Measurements from ENCODE around the gene MGAT4B. TPM values are rescaled to one million over a fixed set of nuclear protein-coding genes. Genes with fewer than 3 reads are reported as not detected.

The MGAT4B gene
- total RNA-seq, 1 experiment from 2014 or later = 185 TPM

DNA sequence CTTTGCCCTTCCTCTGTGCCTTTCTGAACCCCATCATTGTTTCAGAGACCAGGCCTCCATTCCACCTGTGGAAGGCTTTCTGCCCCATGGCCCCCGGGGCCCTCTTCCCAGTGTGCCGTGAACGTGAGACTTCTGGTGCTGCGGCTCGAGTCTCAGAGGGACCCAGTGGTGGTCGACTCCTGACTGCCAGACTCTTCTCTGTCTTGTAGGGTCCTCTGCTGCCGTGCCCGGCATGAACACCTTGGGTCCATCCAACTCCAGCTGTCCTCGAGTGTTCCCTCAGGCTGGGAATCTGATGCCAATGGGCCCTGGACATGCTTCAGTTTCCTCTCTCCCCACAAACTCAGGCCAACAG, 33.0 kb downstream of the MGAT4B start:
- no peak for DNase-seq (ENCODE audit: low read depth)

DNA sequence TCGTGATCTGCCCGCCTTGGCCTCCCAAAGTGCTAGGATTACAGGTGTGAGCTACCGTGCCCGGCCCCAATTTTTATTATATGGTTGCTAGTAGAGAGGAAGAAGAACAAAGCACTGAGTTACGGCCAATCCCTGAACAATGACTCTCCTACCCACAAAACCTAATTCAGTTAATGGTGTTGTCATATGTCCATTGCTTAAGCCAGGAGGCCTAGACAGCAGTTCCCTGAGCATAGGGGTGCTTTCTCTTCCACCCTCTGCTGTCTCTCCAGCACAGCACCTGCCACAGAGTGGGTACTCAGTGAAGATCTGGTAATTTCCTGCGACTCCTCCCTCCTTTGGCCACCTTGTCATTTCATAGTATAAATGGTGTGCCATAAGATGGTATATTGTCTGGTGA, 34.3 kb downstream of the MGAT4B start:
- no peak for DNase-seq (ENCODE audit: low read depth)

DNA sequence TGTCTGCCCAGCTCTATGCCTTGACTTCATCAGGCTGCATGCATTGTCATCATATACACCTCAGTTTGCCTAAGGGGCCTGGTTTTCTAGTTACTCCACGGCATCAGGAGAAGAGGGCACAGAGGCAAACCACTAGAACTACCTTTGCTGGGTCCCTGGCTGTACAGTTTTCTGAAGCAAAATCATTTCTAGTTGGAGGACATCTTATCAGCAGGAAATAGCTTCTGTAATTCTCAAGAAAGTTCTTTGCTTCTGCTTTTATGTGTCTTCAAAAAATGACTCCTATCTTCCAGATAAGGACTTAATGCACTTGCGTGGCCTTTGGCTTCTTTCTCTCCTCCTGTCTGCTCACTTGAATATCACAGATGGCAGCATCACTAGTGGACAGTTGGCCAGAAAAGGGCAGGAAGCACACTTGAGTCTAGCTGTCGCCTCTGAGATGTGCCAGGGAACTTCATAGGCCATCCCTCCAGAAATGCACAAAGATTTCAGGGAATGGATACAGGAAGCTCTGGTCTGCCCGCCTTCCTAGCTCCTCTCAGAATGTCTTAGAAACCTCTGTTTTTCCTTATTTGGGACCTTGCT, 35.3 kb downstream of the MGAT4B start:
- no peak for DNase-seq (ENCODE audit: low read depth)

DNA sequence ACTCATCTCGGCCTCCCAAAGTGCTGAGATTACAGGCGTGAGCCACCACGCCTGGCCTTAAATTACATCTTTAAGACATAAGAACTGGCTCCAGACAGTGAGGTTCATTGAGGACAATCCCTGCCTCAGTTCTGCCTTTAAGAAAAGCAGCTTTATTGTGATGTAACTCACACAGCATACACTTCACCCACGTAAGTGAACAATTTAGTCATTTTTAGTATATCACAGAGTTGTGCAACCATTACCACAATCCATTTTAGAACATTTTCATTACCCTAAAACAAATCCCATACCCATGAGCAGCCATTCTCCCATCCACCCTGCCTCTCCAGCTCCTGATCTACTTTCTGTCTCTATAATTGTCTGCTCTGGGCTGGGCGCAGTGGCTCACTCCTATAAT, 36.9 kb downstream of the MGAT4B start:
- no peak for DNase-seq (ENCODE audit: low read depth)

DNA sequence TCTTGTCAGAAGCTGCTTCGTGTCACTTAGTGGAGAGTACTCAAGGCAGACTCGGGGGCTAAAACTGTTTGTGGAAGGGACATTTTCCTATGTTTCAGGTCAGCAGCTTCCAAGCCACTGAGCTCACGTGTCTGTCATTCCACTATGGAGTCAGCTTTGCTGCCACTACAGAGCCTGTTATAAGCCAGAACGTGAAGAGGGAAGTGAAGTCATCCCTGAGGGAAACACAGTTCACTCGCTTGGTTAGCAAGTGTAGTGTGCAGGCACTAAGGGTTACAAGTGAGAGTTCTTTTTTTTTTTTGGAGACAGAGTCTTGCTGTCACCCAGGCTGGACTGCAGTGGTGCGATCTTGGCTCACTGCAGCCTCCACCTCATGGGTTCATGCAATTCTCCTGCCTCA, 37.4 kb downstream of the MGAT4B start:
- DNase-seq (ENCODE audit: low read depth) = no peak

DNA sequence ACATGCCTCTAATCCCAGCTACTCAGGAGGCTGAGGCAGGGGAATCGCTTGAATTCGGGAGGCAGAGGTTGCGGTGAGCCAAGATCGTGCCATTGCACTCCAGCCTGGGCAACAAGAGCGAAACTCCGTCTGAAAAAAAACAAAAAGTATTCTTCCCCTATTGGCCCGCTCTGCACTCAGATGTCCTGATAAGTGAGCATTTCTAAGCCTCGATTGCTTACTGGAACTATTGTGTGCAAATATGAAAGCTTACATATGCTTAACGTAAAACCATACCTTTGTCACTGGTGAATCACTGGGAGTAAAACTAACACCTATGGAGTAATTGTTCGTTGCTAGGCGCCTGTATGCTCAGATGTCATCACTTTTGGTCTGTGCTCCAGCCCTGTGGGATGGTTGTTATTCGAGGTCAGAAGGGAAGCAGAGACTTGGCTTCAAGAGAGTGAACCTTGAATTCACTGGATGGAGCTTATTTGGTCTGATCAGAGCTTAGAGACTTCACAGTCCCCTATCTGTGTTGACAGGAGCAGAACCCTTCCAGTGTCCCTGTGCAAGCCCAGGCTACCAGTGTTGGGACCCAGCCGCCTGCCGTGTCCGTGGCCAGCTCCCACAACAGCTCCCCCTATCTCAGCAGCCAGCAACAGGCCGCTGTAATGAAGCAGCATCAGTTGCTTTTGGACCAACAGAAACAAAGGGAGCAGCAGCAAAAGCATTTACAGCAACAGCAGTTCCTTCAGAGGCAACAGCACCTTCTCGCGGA, 38.2 kb downstream of the MGAT4B start:
- DNase-seq (ENCODE audit: low read depth) = no peak

DNA sequence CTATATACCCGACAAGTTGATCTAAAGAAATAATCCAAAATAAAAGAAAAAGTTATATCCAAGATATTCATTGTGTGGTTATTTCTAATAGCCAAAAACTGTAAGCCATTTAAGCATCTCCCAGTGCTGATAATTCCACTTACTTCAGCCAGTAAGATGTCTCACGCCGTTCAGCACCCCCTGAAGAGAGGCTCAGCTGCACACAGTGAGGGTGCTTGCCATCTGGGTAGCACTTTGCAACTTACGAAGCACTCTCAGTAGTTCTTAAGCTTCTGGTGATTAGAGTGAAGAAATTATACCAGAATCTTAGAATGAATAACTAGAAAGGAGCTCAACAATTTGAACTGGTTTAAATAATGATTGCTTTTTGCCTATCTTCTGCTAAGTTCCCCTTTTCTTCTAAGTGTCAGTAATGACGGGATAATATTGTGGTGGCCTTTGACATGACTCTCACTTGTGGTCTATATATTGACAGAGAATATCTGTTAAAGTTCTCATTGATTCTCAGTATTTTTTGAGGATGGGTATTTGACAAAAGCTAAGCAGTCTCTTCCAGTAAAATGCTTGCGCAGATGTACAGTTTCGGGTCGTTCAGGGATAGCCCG, 39.1 kb downstream of the MGAT4B start:
- no peak for DNase-seq (ENCODE audit: low read depth)

DNA sequence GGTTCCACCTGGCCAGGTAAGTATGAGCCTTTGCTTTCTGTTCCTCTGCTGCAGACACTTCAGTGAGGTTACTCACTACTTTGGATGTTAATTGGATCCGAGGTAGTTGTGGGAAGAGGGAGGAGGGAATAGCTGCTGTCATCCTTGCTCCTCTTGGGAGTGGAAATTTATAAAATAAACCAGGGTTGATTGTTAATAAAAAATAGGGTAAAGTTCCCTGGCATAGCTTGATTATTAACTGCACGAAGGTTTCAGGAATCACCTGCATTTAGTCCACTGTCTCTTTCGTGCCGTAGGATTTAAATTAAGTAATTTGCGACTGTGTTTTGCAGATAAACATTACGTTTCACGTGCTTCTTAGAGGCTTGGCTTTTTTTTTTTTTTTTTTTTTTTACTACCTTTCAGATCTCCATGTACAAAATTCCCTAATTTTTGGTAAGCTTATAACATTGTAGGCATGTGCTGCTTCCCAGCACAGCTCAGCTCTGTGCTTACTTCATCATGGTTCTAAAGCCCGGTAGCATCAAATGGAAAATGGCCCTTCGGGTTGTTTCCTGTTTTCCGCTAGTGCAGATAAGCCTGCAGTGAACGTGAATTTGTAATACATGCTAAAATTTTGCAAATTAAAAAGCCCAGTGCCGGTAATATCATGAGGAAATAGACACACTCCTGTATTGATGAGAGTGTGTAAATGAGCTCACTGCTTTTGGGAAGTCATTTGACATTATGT, 39.8 kb downstream of the MGAT4B start:
- DNase-seq (ENCODE audit: low read depth) = no peak

DNA sequence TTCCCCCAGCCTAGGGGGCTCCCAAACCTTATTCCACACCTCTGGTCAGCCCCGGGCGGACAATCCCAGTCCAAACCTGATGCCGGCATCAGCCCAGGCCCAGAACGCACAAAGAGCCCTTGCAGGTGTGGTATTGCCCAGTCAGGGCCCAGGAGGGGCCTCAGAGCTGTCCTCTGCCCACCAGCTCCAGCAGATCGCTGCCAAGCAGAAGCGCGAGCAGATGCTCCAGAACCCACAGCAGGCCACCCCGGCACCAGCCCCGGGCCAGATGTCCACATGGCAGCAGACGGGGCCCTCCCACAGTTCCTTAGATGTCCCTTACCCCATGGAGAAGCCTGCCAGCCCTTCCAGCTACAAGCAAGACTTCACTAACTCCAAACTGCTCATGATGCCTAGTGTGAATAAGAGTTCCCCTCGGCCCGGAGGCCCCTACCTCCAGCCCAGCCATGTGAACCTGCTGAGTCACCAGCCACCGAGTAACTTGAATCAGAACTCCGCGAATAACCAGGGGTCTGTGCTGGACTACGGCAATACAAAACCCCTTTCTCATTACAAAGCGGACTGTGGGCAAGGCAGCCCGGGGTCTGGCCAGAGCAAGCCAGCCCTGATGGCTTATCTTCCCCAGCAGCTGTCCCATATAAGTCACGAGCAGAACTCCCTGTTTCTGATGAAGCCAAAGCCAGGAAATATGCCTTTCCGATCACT, 40.5 kb downstream of the MGAT4B start:
- peak; percentile 62 for DNase-seq (ENCODE audit: low read depth)

DNA sequence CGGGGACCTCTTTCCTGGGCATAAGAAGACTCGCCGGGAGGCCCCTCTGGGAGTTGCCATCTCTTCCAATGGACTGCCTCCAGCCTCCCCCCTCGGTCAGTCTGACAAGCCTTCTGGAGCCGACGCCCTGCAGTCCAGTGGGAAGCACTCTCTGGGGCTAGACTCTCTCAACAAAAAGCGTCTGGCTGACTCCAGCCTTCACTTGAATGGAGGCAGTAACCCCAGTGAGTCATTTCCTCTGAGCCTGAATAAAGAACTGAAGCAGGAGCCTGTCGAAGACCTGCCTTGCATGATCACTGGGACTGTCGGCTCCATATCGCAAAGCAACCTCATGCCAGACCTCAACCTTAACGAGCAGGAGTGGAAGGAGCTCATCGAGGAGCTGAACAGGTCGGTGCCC, 41.3 kb downstream of the MGAT4B start:
- peak; percentile 95 for DNase-seq (ENCODE audit: low read depth)

DNA sequence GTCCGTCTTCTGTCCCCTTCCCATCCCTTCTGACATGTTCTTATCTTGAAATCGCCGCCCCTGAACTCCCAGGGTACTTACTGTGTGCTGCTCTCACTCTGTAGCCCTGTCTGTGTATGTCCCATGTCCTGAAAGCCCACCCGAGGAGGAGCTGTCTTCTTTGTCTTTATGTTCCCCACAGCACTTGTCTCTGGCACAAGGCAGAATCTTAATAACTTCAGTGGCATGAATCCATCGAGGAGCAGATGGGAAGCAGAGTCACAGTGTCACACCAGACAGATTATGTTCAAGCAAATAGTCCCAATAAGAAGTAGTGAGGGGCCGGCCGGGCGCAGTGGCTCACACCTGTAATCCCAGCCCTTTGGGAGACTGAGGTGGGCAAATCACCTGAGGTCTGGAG, 42.6 kb downstream of the MGAT4B start:
- no peak for DNase-seq (ENCODE audit: low read depth)

DNA sequence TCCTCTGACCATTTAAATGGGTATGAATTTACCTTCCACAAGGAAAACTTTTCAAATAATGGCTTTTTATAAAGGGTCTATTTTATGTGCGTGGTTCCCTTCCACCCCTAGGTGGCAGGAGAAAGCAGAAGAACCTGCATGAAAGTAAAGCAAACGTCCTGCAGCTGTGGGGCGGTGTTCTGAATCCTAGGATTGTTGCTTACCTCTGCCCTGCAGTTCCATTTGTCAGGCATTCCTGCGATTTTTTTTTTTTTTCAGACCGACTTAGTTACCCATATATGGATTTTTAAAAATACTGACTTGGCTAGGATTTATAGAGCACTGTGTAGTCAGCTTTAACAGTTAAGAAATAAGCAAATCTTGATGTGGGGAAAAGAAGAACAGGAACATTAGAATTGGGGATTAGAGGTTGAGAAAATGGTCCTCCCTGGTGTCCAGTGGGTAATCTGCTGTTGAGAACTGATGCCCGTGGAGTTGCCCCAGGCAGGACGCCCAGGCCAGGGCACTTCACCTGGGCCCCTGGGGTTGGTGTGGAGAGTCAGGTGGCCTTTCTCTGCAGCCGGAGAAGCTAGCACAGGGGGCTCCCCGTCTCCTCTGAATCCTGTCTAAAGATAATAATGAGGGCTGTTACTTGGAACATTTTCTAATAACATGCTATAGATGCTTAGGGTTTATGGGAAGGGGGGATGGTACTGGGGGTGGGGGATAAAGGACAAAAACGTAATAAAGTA, 43.3 kb downstream of the MGAT4B start:
- DNase-seq (ENCODE audit: low read depth) = peak; percentile 76

DNA sequence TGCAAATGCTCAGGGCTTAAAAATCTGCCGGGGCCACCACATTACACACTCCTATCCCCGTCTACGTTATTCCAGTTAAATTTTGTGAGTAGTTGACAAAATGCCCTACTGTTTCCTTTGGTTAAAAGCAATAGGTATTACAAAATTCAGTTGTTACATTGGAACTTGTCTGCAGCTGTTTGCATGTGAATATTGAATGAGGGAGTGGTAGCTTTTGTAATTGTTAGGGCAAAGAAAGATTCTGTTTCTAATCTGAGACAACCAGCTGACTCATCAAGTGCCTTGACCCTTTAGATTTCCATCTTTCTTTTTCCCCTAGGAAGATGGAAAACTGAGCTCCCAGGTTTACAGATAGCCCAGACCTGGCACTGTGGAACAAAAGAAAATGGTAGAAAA, 43.9 kb downstream of the MGAT4B start:
- DNase-seq (ENCODE audit: low read depth) = peak; percentile 65

DNA sequence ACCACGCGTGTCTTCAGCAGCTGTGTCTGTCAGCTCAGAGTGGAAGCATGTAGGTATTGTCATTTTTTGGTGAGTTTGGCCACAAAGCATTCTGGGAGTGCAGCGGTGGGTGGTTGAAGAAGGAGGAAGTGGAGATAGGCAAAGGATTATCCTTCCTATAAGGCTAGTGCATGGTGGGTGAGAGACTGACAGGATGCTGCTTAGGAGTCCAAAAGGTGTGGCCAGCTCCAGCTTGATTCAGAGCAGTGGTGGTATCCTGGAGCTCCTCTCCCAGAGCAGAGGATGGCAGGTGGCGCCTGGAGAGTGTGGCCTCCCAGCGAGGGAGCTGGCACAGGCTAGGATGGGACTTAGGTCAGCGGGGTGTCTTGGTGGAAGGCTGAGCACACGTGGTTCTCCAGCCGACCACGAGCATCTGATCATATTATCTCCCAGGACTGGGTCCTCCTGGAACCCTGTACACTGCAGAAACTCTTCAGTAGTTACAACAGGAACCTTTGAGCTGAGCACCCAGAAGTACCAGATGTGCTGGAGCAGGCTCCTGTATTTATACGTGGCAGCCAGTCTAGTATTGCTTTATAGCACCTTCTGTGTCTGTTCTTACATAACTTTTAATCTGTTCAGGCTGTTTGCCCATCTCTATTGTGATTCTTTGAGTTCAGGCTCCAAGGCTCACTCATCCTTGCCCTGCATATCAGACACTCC, 44.4 kb downstream of the MGAT4B start:
- DNase-seq (ENCODE audit: low read depth) = peak; percentile 37

DNA sequence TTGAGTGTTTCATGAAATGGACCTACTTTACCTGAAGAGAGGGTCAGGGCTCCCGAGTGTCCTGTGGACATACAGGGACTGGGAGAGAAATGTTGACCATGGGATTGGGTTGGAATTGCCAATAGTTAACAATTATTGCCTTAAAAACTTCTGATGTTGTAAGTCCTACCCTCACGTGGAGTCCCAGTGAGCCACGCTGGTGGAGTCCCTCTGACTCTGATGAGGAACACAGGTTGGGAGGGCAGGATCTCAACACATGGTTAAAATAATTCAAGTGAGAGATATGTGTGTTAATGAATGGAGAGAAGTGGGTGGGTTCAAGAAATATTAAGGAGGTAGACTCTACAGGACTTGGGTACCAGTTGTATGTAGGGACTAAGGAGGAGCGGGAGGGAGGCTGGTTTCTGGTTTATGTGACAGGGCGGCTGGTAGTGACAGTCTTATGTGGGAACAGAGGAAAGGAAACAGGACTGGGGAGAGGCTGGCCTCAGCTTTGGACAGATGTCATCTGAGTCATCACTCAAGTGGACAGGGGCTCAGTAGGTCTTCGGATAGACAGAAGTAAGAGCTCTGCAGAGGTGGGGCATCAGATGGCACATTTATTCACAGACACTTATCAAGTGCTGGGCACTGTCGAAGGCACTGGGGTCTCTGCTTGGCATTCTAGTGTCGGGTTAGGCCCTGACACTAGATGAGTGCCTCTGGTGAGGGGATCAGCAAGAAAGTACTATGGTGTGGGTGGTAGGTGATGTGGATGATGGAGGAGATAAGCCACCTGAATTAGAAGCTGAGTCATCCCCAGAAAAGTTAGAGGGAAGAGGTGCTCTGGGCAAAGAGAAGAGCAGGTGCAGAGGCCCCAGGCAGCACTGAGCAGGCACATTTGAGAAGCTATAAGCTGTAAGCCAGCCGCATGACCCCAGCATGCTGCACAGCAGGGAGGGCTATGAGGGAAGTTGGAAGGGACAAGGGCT, 46.8 kb downstream of the MGAT4B start:
- DNase-seq (ENCODE audit: low read depth) = no peak

DNA sequence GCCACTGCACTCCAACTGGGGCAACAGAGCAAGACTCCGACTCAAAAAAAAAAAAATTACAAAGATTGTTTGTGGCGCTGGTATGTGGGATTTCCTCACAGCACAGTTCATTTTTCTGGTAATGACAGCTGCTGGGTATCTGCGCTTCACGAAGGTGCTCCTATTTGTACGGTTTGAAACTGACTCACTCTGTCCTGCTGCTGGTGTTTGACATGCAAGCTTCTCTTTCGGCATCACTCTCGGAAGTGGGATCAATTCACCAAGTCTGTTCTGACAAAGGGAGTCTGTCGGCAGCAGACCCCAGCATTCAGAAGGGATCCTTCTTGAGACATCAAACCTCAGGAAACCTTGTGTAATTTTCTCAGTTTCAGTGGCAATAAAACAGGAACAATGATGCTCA, 47.7 kb downstream of the MGAT4B start:
- DNase-seq (ENCODE audit: low read depth) = no peak

DNA sequence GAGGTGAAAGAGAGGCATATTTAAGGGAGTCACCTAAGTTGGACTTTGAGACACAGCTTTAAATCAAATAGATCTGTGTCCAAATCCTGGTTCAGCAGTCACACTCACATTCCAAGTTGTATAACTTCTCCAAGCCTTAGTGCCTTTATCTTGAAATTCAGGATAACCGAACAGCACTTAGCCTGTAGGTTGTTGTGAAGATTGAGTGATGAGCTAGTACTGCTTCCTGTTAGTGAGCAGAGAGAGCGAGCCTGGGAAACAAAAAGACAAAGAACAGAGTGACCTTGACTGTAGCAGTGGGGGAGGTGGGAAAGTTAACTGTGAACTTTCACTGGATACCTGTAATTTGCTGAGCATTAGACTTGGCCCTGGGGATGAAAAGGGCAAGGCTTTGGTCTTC, 51.6 kb downstream of the MGAT4B start:
- DNase-seq (ENCODE audit: low read depth) = no peak

DNA sequence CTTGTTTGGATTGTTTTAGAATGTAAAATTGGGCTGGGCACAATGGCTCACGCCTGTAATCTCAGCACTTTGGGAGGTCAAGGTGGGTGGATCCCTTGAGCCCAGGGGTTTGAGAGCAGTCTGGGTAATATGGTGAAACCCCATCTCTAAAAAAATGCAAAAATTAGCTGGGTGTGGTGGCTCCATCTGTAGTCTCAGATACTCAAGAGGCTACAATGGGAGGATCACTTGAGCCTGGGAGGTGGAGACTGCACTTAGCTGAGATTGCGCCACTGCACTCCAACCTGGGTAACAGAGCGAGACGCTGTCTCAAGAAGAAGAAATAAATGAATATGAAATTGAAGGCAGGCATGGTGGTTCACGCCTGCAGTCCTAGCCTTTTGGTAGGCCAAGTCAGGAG, 52.7 kb downstream of the MGAT4B start:
- no peak for DNase-seq (ENCODE audit: low read depth)

DNA sequence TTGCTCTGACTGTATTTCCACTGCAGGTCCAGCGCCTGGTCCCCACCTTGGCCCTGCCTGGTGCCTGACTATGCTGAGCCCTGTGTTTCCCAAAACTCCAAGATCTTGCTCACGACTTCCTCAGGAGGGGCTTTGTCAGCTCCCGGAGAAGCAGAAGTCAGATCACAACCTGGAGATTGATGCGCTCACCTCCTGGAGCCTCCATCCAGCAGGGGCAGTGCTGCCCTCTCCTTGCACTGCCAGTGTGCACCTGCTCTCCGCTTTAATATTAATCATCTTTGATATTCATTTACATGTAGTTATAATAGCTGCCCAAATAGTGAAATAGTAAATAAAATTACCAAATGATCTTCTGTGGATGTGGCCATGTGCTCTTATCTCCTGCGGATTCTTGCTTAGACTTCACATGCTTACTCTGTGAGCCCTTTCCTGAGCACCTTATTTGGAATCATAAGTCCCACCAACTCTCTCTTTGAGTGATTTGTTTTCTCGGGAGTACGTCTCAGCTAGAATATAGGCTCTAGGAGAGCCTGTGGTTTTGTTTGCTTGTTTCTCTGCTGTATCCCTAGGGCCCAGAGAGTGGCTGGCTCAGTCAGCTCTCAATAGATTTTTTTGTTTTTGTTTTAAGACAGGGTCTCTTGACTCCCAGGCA, 56.7 kb downstream of the MGAT4B start:
- DNase-seq (ENCODE audit: low read depth) = no peak
